ENCODE measurements around the gene ABCA4.

The ABCA4 gene

GRCh38 chr1:94068999-94069918, 51.7 kb downstream of the ABCA4 start:
- DNase-seq (ENCODE audit: low spot score) = no peak
- no peak for TF ChIP-seq CTCF (IDR thresholded peaks at IDR 0.05; ENCODE audit: extremely low read depth, missing control alignments)

GRCh38 chr1:94068096-94068998, 52.6 kb downstream of the ABCA4 start:
- no peak for TF ChIP-seq CTCF (IDR thresholded peaks at IDR 0.05; ENCODE audit: extremely low read depth, missing control alignments)
- DNase-seq (ENCODE audit: low spot score) = no peak

GRCh38 chr1:94067196-94067595, 53.8 kb downstream of the ABCA4 start:
- no peak for TF ChIP-seq CTCF (IDR thresholded peaks at IDR 0.05; ENCODE audit: extremely low read depth, missing control alignments)
- DNase-seq (ENCODE audit: low spot score) = no peak

GRCh38 chr1:94063379-94063778, 57.6 kb downstream of the ABCA4 start:
- no peak for DNase-seq (ENCODE audit: low spot score)
- no peak for TF ChIP-seq CTCF (IDR thresholded peaks at IDR 0.05; ENCODE audit: extremely low read depth, missing control alignments)

- peak; percentile 73 for DNase-seq (ENCODE audit: low spot score)
- TF ChIP-seq CTCF (IDR thresholded peaks at IDR 0.05; ENCODE audit: extremely low read depth, missing control alignments) = peak; percentile 54
Observed at GRCh38 chr1:94061513-94062443, 59.2 kb downstream of the ABCA4 start.

GRCh38 chr1:94060720-94061119, 60.2 kb downstream of the ABCA4 start:
- DNase-seq (ENCODE audit: low spot score) = no peak
- no peak for TF ChIP-seq CTCF (IDR thresholded peaks at IDR 0.05; ENCODE audit: extremely low read depth, missing control alignments)

Data from GM20000 (cell line).